HG02885 (cell line): ENCODE measurements around the gene CDH24.

Experiments used
- ATAC-seq: cut with Tn5 transposase; IDR thresholded peaks from one replicate; pipeline ENCODE4 v1.9.1; 2021; ENCODE audit warnings: mild to moderate bottlenecking; ENCODE audit not compliant: unreplicated experiment, poor library complexity

CDH24 gene

GRCh38 chr14:23000860-23001259 lies 56.5 kb downstream of the CDH24 start:
- ATAC-seq = no peak

DNA sequence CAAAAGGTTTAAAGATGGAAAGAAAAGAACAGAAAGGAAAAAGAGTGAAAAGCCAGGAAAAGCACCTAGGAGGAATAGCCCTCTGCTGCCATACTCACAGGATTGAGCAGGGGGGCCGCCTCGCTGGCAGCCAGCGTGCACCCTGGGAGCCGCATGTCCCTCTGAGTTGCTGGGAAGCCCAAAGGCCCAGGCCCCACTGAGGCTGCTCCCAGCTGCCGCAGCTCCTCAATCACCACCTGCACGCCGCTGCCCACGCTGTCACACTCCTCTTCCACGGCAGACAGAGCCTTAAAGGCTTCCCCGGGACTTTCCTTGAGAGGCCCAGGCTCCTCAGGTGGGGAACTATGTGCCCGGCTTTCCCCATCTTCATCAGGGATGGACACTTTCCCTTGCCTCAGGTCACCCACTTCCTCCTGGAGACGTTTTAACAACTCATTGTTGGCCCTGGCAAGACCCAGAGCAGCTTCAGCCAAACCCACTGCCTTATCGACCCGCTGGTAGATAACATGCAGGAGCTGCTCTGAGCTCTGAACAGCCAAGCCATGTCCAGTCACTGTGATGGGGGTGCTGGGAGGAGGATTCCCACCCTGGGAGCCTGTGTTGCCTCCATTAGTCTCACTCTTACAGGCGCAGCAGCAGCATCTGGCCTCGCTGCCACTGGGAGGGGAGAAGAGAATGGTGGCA lies 58.8 kb downstream of the CDH24 start:
- ATAC-seq = no peak

DNA sequence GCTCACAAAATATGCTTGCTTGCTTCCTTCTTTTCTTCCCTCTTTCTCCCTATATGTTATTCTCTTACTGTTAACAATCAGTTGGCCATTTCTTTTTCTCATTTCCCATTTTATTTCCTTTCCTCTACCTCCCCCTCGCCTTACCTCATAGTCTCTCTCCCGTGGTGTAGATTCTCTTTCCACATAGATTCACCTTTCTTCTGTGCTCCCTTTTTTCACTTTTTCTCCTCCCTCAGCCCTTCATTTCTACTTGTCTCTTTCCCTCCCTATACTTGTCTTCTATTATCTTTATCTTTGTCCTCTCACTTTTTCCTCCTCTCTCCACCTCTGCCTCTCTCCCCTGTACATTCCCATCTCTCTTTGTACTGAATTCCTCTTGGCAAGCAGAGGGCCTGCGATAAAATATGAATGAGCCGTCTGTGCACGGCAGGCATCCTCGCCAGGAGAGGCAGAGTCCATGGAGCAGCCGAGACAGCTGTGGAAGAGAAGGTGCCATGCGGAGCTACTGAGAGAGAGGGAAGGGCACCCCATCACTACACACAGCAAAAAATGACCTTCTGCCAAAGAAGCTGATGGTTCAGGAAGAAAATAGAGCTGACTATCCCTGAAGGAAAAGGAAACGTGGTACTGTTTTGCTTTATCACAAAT lies 59.5 kb downstream of the CDH24 start:
- no peak for ATAC-seq
